H9 (cell line): ENCODE results near the gene DHRSX. TPM values are rescaled to one million over a fixed set of nuclear protein-coding genes. Genes with fewer than 3 reads are reported as not detected.

Experiments
- DNase-seq: peaks from one replicate; pipeline ENCODE4 v3.0.0-alpha.2; 2017
- H2AFZ ChIP-seq: one replicate; pipeline ENCODE4 v1.6.1; 2013; ENCODE audit warnings: mild to moderate bottlenecking, low read length, control low read depth, moderate library complexity
- H2AK5ac ChIP-seq: 2 replicates; pipeline ENCODE4 v1.6.1; 2013; ENCODE audit warnings: low read length, control low read depth, mixed read lengths; ENCODE audit not compliant: insufficient read length
- H2BK120ac ChIP-seq: one replicate; pipeline ENCODE4 v1.6.1; 2013; ENCODE audit warnings: low read depth, mild to moderate bottlenecking, low read length, control low read depth, inconsistent platforms; ENCODE audit not compliant: poor library complexity, severe bottlenecking
- H2BK12ac ChIP-seq: 2 replicates; pipeline ENCODE4 v1.6.1; 2013; ENCODE audit warnings: low read length, control low read depth, mixed read lengths, low read depth; ENCODE audit not compliant: insufficient read length
- H2BK15ac ChIP-seq: 2 replicates; pipeline ENCODE4 v1.6.1; 2013; ENCODE audit warnings: low read depth, low read length, control low read depth
- H2BK20ac ChIP-seq: one replicate; pipeline ENCODE4 v1.6.1; 2013; ENCODE audit warnings: low read depth, mild to moderate bottlenecking, low read length, control low read depth, inconsistent platforms; ENCODE audit not compliant: poor library complexity, severe bottlenecking
- H2BK5ac ChIP-seq: 2 replicates; pipeline ENCODE4 v1.6.1; 2013; ENCODE audit warnings: low read length, control low read depth, mixed read lengths; ENCODE audit not compliant: insufficient read length
- H3K14ac ChIP-seq: 2 replicates; pipeline ENCODE4 v1.6.1; 2013; ENCODE audit warnings: low read length, control low read depth; ENCODE audit not compliant: insufficient read depth
- H3K18ac ChIP-seq: 2 replicates; pipeline ENCODE4 v1.6.1; 2013; ENCODE audit warnings: low read depth, mild to moderate bottlenecking, mixed read lengths, low read length, control low read depth; ENCODE audit not compliant: insufficient read length
- H3K23ac ChIP-seq: 2 replicates; pipeline ENCODE4 v1.6.1; 2013; ENCODE audit warnings: low read length, control low read depth, mixed read lengths, low read depth; ENCODE audit not compliant: insufficient read length
- H3K23me2 ChIP-seq: 2 replicates; pipeline ENCODE4 v1.6.1; 2013; ENCODE audit warnings: low read depth, mild to moderate bottlenecking, mixed read lengths, low read length, control low read depth; ENCODE audit not compliant: insufficient read length, poor library complexity, severe bottlenecking
- H3K27ac ChIP-seq: 2 replicates; pipeline ENCODE4 v1.5.1; 2013; ENCODE audit warnings: low read length, control low read depth, mixed read lengths, low read depth; ENCODE audit not compliant: insufficient read length
- H3K27me3 ChIP-seq: 2 replicates; pipeline ENCODE4 v1.6.1; 2013; ENCODE audit warnings: low read length, control low read depth, inconsistent platforms; ENCODE audit not compliant: insufficient read depth
- H3K4ac ChIP-seq: 2 replicates; pipeline ENCODE4 v1.6.1; 2013; ENCODE audit warnings: low read depth, mild to moderate bottlenecking, control low read depth, inconsistent platforms, low read length, moderate library complexity
- H3K4me1 ChIP-seq: 2 replicates; pipeline ENCODE4 v1.6.1; 2013; ENCODE audit warnings: low read length, control low read depth, inconsistent platforms; ENCODE audit not compliant: insufficient read depth
- H3K4me2 ChIP-seq: 2 replicates; pipeline ENCODE4 v1.6.1; 2013; ENCODE audit warnings: low read length, control low read depth, mixed read lengths; ENCODE audit not compliant: insufficient read length, insufficient read depth
- H3K56ac ChIP-seq: 2 replicates; pipeline ENCODE4 v1.6.1; 2013; ENCODE audit warnings: low read depth, mild to moderate bottlenecking, mixed read lengths, low read length, control low read depth; ENCODE audit not compliant: insufficient read length
- H3K79me1 ChIP-seq: 2 replicates; pipeline ENCODE4 v1.6.1; 2013; ENCODE audit warnings: low read depth, mild to moderate bottlenecking, moderate library complexity, low read length, control low read depth, inconsistent platforms; ENCODE audit not compliant: insufficient read depth, poor library complexity, severe bottlenecking
- H3K79me2 ChIP-seq: 2 replicates; pipeline ENCODE4 v1.6.1; 2013; ENCODE audit warnings: low read length, control low read depth, inconsistent platforms; ENCODE audit not compliant: insufficient read depth
- H3K9ac ChIP-seq: 2 replicates; pipeline ENCODE4 v1.6.1; 2013; ENCODE audit warnings: low read length, control low read depth, mixed read lengths; ENCODE audit not compliant: insufficient read length; ENCODE audit errors: extremely low read depth
- H3K9me3 ChIP-seq: one replicate; pipeline ENCODE4 v1.6.1; 2013; ENCODE audit warnings: low read depth, low read length, inconsistent platforms; ENCODE audit not compliant: control insufficient read depth
- H3T11ph ChIP-seq: one replicate; pipeline ENCODE4 v1.6.1; 2013; ENCODE audit warnings: mild to moderate bottlenecking, low read length, control low read depth, inconsistent platforms
- H4K20me1 ChIP-seq: one replicate; pipeline ENCODE4 v1.6.1; 2013; ENCODE audit not compliant: control insufficient read depth, insufficient read length, insufficient read depth
- H4K5ac ChIP-seq: 2 replicates; pipeline ENCODE4 v1.6.1; 2013; ENCODE audit warnings: low read depth, mild to moderate bottlenecking, mixed read lengths, low read length, control low read depth; ENCODE audit not compliant: insufficient read length
- H4K8ac ChIP-seq: replicated peaks from 2 replicates; pipeline ENCODE4 v1.6.1; 2013; ENCODE audit warnings: low read length, control low read depth, mixed read lengths, low read depth; ENCODE audit not compliant: insufficient read length
- H4K91ac ChIP-seq: 2 replicates; pipeline ENCODE4 v1.6.1; 2013; ENCODE audit warnings: low read depth, mild to moderate bottlenecking, moderate library complexity, mixed read lengths, low read length, control low read depth; ENCODE audit not compliant: insufficient read length
- H3K27ac Mint-ChIP-seq, 3 experiments: 2 replicates in 2 of 3; 3 replicates in 1 of 3; pipeline ENCODE4 v1.8.0; 2020 to 2021; ENCODE audit warnings: mixed read lengths in 3 of 3, mild to moderate bottlenecking in 1 of 3, moderate library complexity in 1 of 3
- H3K27me3 Mint-ChIP-seq: 2 replicates; pipeline ENCODE4 v1.8.0; 2021; ENCODE audit warnings: low read depth, mild to moderate bottlenecking, moderate library complexity, mixed read lengths
- H3K36me3 Mint-ChIP-seq, 3 experiments: 2 replicates in 2 of 3; 3 replicates in 1 of 3; pipeline ENCODE4 v1.8.0; 2020 to 2021; ENCODE audit warnings: low read depth in 3 of 3, mixed read lengths in 3 of 3; ENCODE audit not compliant: insufficient read depth in 1 of 3
- H3K4me1 Mint-ChIP-seq, 2 experiments: 2 replicates each; pipeline ENCODE4 v1.8.0; 2020; ENCODE audit warnings: mixed read lengths in 2 of 2
- H3K4me3 Mint-ChIP-seq, 2 experiments: 2 replicates in 1 of 2; 3 replicates in 1 of 2; pipeline ENCODE4 v1.8.0; 2020 to 2021; ENCODE audit warnings: mild to moderate bottlenecking in 2 of 2, mixed read lengths in 2 of 2, moderate library complexity in 1 of 2
- H3K9me3 Mint-ChIP-seq, 2 experiments: 2 replicates in 1 of 2; 3 replicates in 1 of 2; pipeline ENCODE4 v1.8.0; 2020; ENCODE audit warnings: mild to moderate bottlenecking in 2 of 2, mixed read lengths in 2 of 2, moderate library complexity in 1 of 2
- CTCF ChIP-seq: fragments of 200-600 bp; sonication (generic); conservative IDR thresholded peaks from 3 replicates; pipeline ENCODE4 v1.8.0; 2021; ENCODE audit warnings: antibody characterized with exemption, mild to moderate bottlenecking
- WGBS: extraction: QIAGEN DNeasy Blood & Tissue Kit; methylation state at CpG from one replicate; pipeline ENCODE4 v1.1.7; 2013; ENCODE audit warnings: missing lambda C conversion rate, low lambda C conversion rate, mixed read lengths; ENCODE audit not compliant: insufficient read length; ENCODE audit errors: extremely low coverage; 5-methylcytosine and 5-hydroxymethylcytosine counted together
- total RNA-seq: library from RNA; stranded (reverse); gene quantifications from 2 replicates; pipeline ENCODE4 v1.2.1, GENCODE V29; 2021

The DHRSX gene
- total RNA-seq, 1 experiment from 2014 or later: 44.0 TPM

GRCh38 chrX:2348211-2348610 lies 152.6 kb downstream of the DHRSX start:
- no peak overlapping the region for H3K4me2 ChIP-seq
- H3K9me3 Mint-ChIP-seq: peaks cover 3 to 12% of the 10 kb centered on the region in 2 experiments; a peak in 2 of 5 replicates

More at GRCh38 chrX:2348211-2348610, 152.6 kb downstream of the DHRSX start:
- no peak overlapping the region for H3K27ac ChIP-seq
- H4K8ac ChIP-seq: no peak overlapping the region
- no peak overlapping the region for H2BK120ac ChIP-seq
- no peak overlapping the region for H2AFZ ChIP-seq
- peak overlapping the region; percentile 27 to 81 (median 37); a peak in 2 of 7 replicates for H3K27ac Mint-ChIP-seq
- H3K79me1 ChIP-seq: no peaks in the 10 kb centered on the region
- H3K27me3 Mint-ChIP-seq: no peaks in the 10 kb centered on the region
- DNase-seq: no peak
- H3T11ph ChIP-seq: no peak overlapping the region
- H3K18ac ChIP-seq: no peak overlapping the region
- H3K27me3 ChIP-seq: no peaks in the 10 kb centered on the region
- H3K23ac ChIP-seq: no peak overlapping the region
- no peak overlapping the region for H2BK15ac ChIP-seq
- no peak overlapping the region for H4K91ac ChIP-seq
- H3K36me3 Mint-ChIP-seq: peaks cover 29 to 50% (median 49%) of the 10 kb centered on the region in 3 experiments
- no peak overlapping the region for H2AK5ac ChIP-seq
- H2BK20ac ChIP-seq: no peak overlapping the region
- H4K20me1 ChIP-seq: no peaks in the 10 kb centered on the region
- H3K9ac ChIP-seq: no peak overlapping the region
- no peaks in the 10 kb centered on the region for H3K23me2 ChIP-seq
- H4K5ac ChIP-seq: no peak overlapping the region
- H2BK12ac ChIP-seq: no peak overlapping the region
- no peaks in the 10 kb centered on the region for H3K79me2 ChIP-seq
- H2BK5ac ChIP-seq: no peak overlapping the region
- no peaks in the 10 kb centered on the region for H3K4me1 ChIP-seq
- H3K4me1 Mint-ChIP-seq: peaks cover 7% of the 10 kb centered on the region in 2 experiments; a peak in 3 of 4 replicates
- H3K4me3 Mint-ChIP-seq: no peak overlapping the region
- no peaks in the 10 kb centered on the region for H3K9me3 ChIP-seq
- H3K14ac ChIP-seq: no peak overlapping the region
- no CpG with 5 or more reads among the region's 5 CpGs for WGBS
- no peak overlapping the region for H3K4ac ChIP-seq
- TF ChIP-seq CTCF: no peak
- no peak overlapping the region for H3K56ac ChIP-seq
